CD4-positive, alpha-beta T cell (primary cell): ENCODE measurements around the gene EDEM1. TPM values are rescaled to one million over a fixed set of nuclear protein-coding genes. Genes with fewer than 3 reads are reported as not detected.

Experiments
- ATAC-seq: fragments of 200-7000 bp; cut with Tn5 transposase; one replicate; pipeline ENCODE4 v1.10.0; 2022; ENCODE audit warnings: mild to moderate bottlenecking; ENCODE audit not compliant: poor library complexity
- CTCF ChIA-PET: fragments of 350-600 bp; sonication (Branson Sonifier 250); formaldehyde crosslinking; loops from one replicate; lab custom pipeline; 2021; ENCODE audit warnings: antibody characterized with exemption, inconsistent platforms; lab: Charles Lee
- POLR2A ChIA-PET: fragments of 350-600 bp; sonication (Branson Sonifier 250); formaldehyde crosslinking; loops from one replicate; lab custom pipeline; 2021; ENCODE audit warnings: antibody characterized with exemption, inconsistent platforms; lab: Charles Lee
- DNase-seq, 14 experiments: peaks; one replicate each; pipeline ENCODE4 v3.0.0-alpha.2; 2013 to 2020; ENCODE audit warnings: mixed read lengths in 2 of 14
- H3K27ac ChIP-seq, 2 donors: one replicate each; pipeline versions ENCODE4 v1.5.1 to v1.7.0; 2013; ENCODE audit warnings: low read length in 2 of 2, low read depth in 1 of 2, mild to moderate bottlenecking in 1 of 2
- H3K27me3 ChIP-seq, 2 experiments: 1 replicate in 1 of 2; 2 replicates in 1 of 2; pipeline versions ENCODE4 v1.6.1 to v1.7.0; 2013; ENCODE audit warnings: low read length in 2 of 2, control low read depth in 1 of 2, mild to moderate bottlenecking in 1 of 2, moderate library complexity in 1 of 2; ENCODE audit not compliant: insufficient read depth in 2 of 2, control insufficient read depth in 1 of 2
- H3K36me3 ChIP-seq: one replicate; pipeline ENCODE4 v1.6.1; 2013; ENCODE audit warnings: low read length, control low read depth; ENCODE audit not compliant: insufficient read depth
- H3K4me1 ChIP-seq: one replicate; pipeline ENCODE4 v1.6.1; 2013; ENCODE audit warnings: low read length, control low read depth; ENCODE audit not compliant: insufficient read depth
- H3K4me3 ChIP-seq: one replicate; pipeline ENCODE4 v1.5.1; 2013; ENCODE audit warnings: mild to moderate bottlenecking, low read length, moderate library complexity
- H3K9me3 ChIP-seq, 2 experiments: 1 replicate in 1 of 2; 2 replicates in 1 of 2; pipeline versions ENCODE4 v1.6.1 to v1.7.0; 2013; ENCODE audit warnings: low read length in 2 of 2, mild to moderate bottlenecking in 2 of 2, control low read depth in 1 of 2, moderate library complexity in 1 of 2; ENCODE audit not compliant: control insufficient read depth in 1 of 2, insufficient read depth in 1 of 2
- H3K27ac Mint-ChIP-seq: one replicate; pipeline ENCODE4 v1.8.0; 2020; ENCODE audit warnings: mixed read lengths
- H3K27me3 Mint-ChIP-seq: one replicate; pipeline ENCODE4 v1.8.0; 2021; ENCODE audit warnings: mixed read lengths
- H3K36me3 Mint-ChIP-seq: one replicate; pipeline ENCODE4 v1.8.0; 2021; ENCODE audit warnings: low read depth, mixed read lengths
- H3K4me1 Mint-ChIP-seq: one replicate; pipeline ENCODE4 v1.8.0; 2021; ENCODE audit warnings: low read depth, mixed read lengths
- H3K4me3 Mint-ChIP-seq: one replicate; pipeline ENCODE4 v1.8.0; 2020; ENCODE audit warnings: mild to moderate bottlenecking, mixed read lengths
- H3K9me3 Mint-ChIP-seq: one replicate; pipeline ENCODE4 v1.8.0; 2020; ENCODE audit warnings: mixed read lengths
- CTCF ChIP-seq: fragments of 200-600 bp; IDR thresholded peaks from one replicate; pipeline ENCODE4 v1.8.0; 2022; ENCODE audit warnings: antibody characterized with exemption, mild to moderate bottlenecking
- intact Hi-C, 2 experiments: fragments of 100-400 bp; cut with DNase I in 1 of 2; cut with micrococcal nuclease in 1 of 2; formaldehyde crosslinking; loops; one replicate each; pipeline versions ENCODE4 v1.15.1 to v1.9.0; 2023 to 2025; cut with DNase I, micrococcal nuclease
- microRNA-seq: library from miRNA; unstranded; fragments of <30 nt; microRNA quantifications from one replicate; pipeline ENCODE4 v1.2.0, GENCODE V29; 2021; ENCODE audit warnings: borderline microRNAs expressed, borderline replicate concordance
- total RNA-seq, 174 experiments: library from RNA in 2 of 174; stranded (reverse) in 2 of 174; gene quantifications; one replicate each; pipeline ENCODE4 v1.2.3 and lab custom pipeline; 2021 to 2026

EDEM1 gene
- total RNA-seq, 2 experiments from 2014 or later, result 106 to 114 TPM

GRCh38 chr3:5267889-5268288 lies 80.4 kb downstream of the EDEM1 start:
- ChIA-PET CTCF (no interaction called here), POLR2A (no interaction called here)
- Histone ChIP-seq H3K36me3 (no peaks in the 10 kb centered on the region), H3K27ac (no peak overlapping the region), H3K27me3 (no peaks in the 10 kb centered on the region), H3K9me3 (no peaks in the 10 kb centered on the region), H3K4me3 (no peak overlapping the region), H3K4me1 (no peaks in the 10 kb centered on the region)
- DNase-seq, result no peak
- H3K27ac Mint-ChIP-seq, result no peak overlapping the region
- H3K36me3 Mint-ChIP-seq, result no peaks in the 10 kb centered on the region
- intact Hi-C loops, result no loop called here
- H3K4me1 Mint-ChIP-seq, result no peaks in the 10 kb centered on the region
- no peak overlapping the region for H3K4me3 Mint-ChIP-seq
- ATAC-seq, result no peak
- no peaks in the 10 kb centered on the region for H3K9me3 Mint-ChIP-seq
- no peaks in the 10 kb centered on the region for H3K27me3 Mint-ChIP-seq
- no peak for TF ChIP-seq CTCF

Small RNA genes lying within 50 kb of the gene (microRNA-seq; reads per million reads assigned to microRNA genes)
- not detected for gene MIR4790

Other genes starting within 250 kb of the EDEM1 start
- 100 to 1,000 TPM; 167 to 182 TPM for gene BHLHE40, start 208.3 kb upstream of the EDEM1 start, total RNA-seq
- gene ARL8B, start 65.4 kb upstream of the EDEM1 start, total RNA-seq, result 10 to 100 TPM; 48.5 to 49.7 TPM